Astrocyte (in vitro differentiated cells and primary cell): ENCODE data around the gene CHD6. TPM values are rescaled to one million over a fixed set of nuclear protein-coding genes. Genes with fewer than 3 reads are reported as not detected.

Experiments
- DNase-seq: peaks from one replicate; pipeline ENCODE4 v3.0.0-alpha.2; 2010; ENCODE audit warnings: low read depth
- FAIRE-seq: peaks from 2 replicates; lab custom pipeline; 2011; peaks lifted over from hg19 to GRCh38; lab: Jason Lieb, UNC
- H2AFZ ChIP-seq: 2 replicates; pipeline ENCODE4 v1.6.0; 2012; ENCODE audit warnings: low read depth, low read length, inconsistent platforms
- H3K27ac ChIP-seq: 2 replicates; pipeline ENCODE4 v1.5.1; 2011; ENCODE audit warnings: low read depth, low read length, inconsistent platforms
- H3K27me3 ChIP-seq: 2 replicates; pipeline ENCODE4 v1.6.0; 2011; ENCODE audit warnings: low read length, inconsistent platforms; ENCODE audit not compliant: insufficient read depth
- H3K36me3 ChIP-seq: 2 replicates; pipeline ENCODE4 v1.5.1; 2011; ENCODE audit warnings: low read length, inconsistent platforms; ENCODE audit not compliant: insufficient read depth
- H3K4me1 ChIP-seq: 2 replicates; pipeline ENCODE4 v1.5.1; 2011; ENCODE audit warnings: low read length, inconsistent platforms; ENCODE audit not compliant: insufficient read depth
- H3K4me2 ChIP-seq: 2 replicates; pipeline ENCODE4 v1.6.0; 2012; ENCODE audit warnings: low read length, inconsistent platforms
- H3K4me3 ChIP-seq: 2 replicates; pipeline ENCODE4 v1.5.1; 2011; ENCODE audit warnings: low read depth, mild to moderate bottlenecking, low read length, inconsistent platforms; ENCODE audit not compliant: insufficient read depth
- H3K79me2 ChIP-seq: 2 replicates; pipeline ENCODE4 v1.6.0; 2012; ENCODE audit warnings: mild to moderate bottlenecking, low read length, inconsistent platforms; ENCODE audit not compliant: insufficient read depth
- H3K9ac ChIP-seq: 2 replicates; pipeline ENCODE4 v1.6.0; 2012; ENCODE audit warnings: mild to moderate bottlenecking, low read length, inconsistent platforms
- H3K9me3 ChIP-seq: 2 replicates; pipeline ENCODE4 v1.5.1; 2012; ENCODE audit warnings: low read depth, mild to moderate bottlenecking, low read length, inconsistent platforms; ENCODE audit not compliant: insufficient read depth
- H4K20me1 ChIP-seq: 2 replicates; pipeline ENCODE4 v1.6.0; 2012; ENCODE audit warnings: low read length, inconsistent platforms; ENCODE audit not compliant: insufficient read depth
- H3K27ac Mint-ChIP-seq: one replicate; pipeline ENCODE4 v1.8.0; 2021; ENCODE audit warnings: mild to moderate bottlenecking, mixed read lengths; ENCODE audit not compliant: unreplicated experiment
- H3K27me3 Mint-ChIP-seq: one replicate; pipeline ENCODE4 v1.8.0; 2021; ENCODE audit warnings: low read depth, mixed read lengths; ENCODE audit not compliant: unreplicated experiment
- H3K36me3 Mint-ChIP-seq: one replicate; pipeline ENCODE4 v1.8.0; 2021; ENCODE audit warnings: low read depth, mixed read lengths; ENCODE audit not compliant: unreplicated experiment
- H3K4me1 Mint-ChIP-seq: one replicate; pipeline ENCODE4 v1.8.0; 2021; ENCODE audit warnings: low read depth, mixed read lengths; ENCODE audit not compliant: unreplicated experiment
- H3K4me3 Mint-ChIP-seq: one replicate; pipeline ENCODE4 v1.8.0; 2021; ENCODE audit warnings: mild to moderate bottlenecking, moderate library complexity, mixed read lengths; ENCODE audit not compliant: unreplicated experiment
- H3K9me3 Mint-ChIP-seq: one replicate; pipeline ENCODE4 v1.8.0; 2021; ENCODE audit warnings: mild to moderate bottlenecking, mixed read lengths; ENCODE audit not compliant: unreplicated experiment
- CTCF ChIP-seq: IDR thresholded peaks from 2 replicates; pipeline ENCODE4 v1.5.1; 2011; ENCODE audit warnings: low read depth, mild to moderate bottlenecking, inconsistent platforms, low read length, moderate library complexity; ENCODE audit not compliant: insufficient read depth
- EZH2 ChIP-seq: IDR thresholded peaks from 2 replicates; pipeline ENCODE4 v1.6.1; 2012; ENCODE audit warnings: mild to moderate bottlenecking, low read length, inconsistent platforms; ENCODE audit not compliant: insufficient read depth
- total RNA-seq: library from RNA; stranded (reverse); gene quantifications from 2 replicates; pipeline ENCODE4 v1.2.1, GENCODE V29; 2021

The CHD6 gene
- total RNA-seq, 1 donor from 2014 or later, result 44.7 TPM

GRCh38 chr20:41534170-41534569, 84.0 kb downstream of the CHD6 start:
- Histone ChIP-seq H4K20me1 (peaks cover 32% of the 10 kb centered on the region), H3K36me3 (no peaks in the 10 kb centered on the region), H3K4me2 (no peak overlapping the region), H3K4me3 (no peak overlapping the region), H3K4me1 (peaks cover 11% of the 10 kb centered on the region), H3K79me2 (peaks cover 12% of the 10 kb centered on the region), H3K9me3 (no peaks in the 10 kb centered on the region), H3K27me3 (no peaks in the 10 kb centered on the region), H3K9ac (no peak overlapping the region), H2AFZ (no peak overlapping the region), H3K27ac (no peak overlapping the region)
- H3K9me3 Mint-ChIP-seq, result peaks cover 3% of the 10 kb centered on the region
- no peak for FAIRE-seq
- no peaks in the 10 kb centered on the region for H3K27me3 Mint-ChIP-seq
- DNase-seq, result no peak
- TF ChIP-seq EZH2 (no peak), CTCF (no peak)
- peaks cover 9% of the 10 kb centered on the region for H3K4me1 Mint-ChIP-seq
- H3K4me3 Mint-ChIP-seq, result no peak overlapping the region
- no peak overlapping the region for H3K27ac Mint-ChIP-seq
- peaks cover 15% of the 10 kb centered on the region for H3K36me3 Mint-ChIP-seq

GRCh38 chr20:41533537-41534136, 84.5 kb downstream of the CHD6 start:
- Histone ChIP-seq H3K4me3 (no peak overlapping the region), H3K4me1 (peaks cover 11% of the 10 kb centered on the region), H3K36me3 (no peaks in the 10 kb centered on the region), H3K79me2 (peaks cover 10% of the 10 kb centered on the region), H4K20me1 (peaks cover 28% of the 10 kb centered on the region), H3K27me3 (no peaks in the 10 kb centered on the region), H3K9me3 (no peaks in the 10 kb centered on the region), H3K9ac (no peak overlapping the region), H3K4me2 (no peak overlapping the region), H2AFZ (no peak overlapping the region), H3K27ac (no peak overlapping the region)
- H3K4me1 Mint-ChIP-seq, result peaks cover 9% of the 10 kb centered on the region
- FAIRE-seq (no peak), DNase-seq (no peak)
- H3K27ac Mint-ChIP-seq, result no peak overlapping the region
- H3K36me3 Mint-ChIP-seq, result peaks cover 13% of the 10 kb centered on the region
- no peaks in the 10 kb centered on the region for H3K27me3 Mint-ChIP-seq
- peaks cover 3% of the 10 kb centered on the region for H3K9me3 Mint-ChIP-seq
- TF ChIP-seq EZH2, result no peak
- no peak for TF ChIP-seq CTCF
- H3K4me3 Mint-ChIP-seq, result no peak overlapping the region

- no peaks in the 10 kb centered on the region for H3K27me3 ChIP-seq
- Mint-ChIP-seq H3K36me3 (peaks cover 13% of the 10 kb centered on the region), H3K9me3 (peaks cover 3% of the 10 kb centered on the region), H3K4me1 (peaks cover 9% of the 10 kb centered on the region), H3K4me3 (no peak overlapping the region), H3K27me3 (no peaks in the 10 kb centered on the region), H3K27ac (no peak overlapping the region)
- H3K4me1 ChIP-seq, result peaks cover 11% of the 10 kb centered on the region
- no peak overlapping the region for H3K27ac ChIP-seq
- H3K4me2 ChIP-seq, result no peak overlapping the region
- H3K9me3 ChIP-seq, result no peaks in the 10 kb centered on the region
- DNase-seq (no peak), FAIRE-seq (no peak)
- no peak for TF ChIP-seq EZH2
- TF ChIP-seq CTCF, result no peak
- peaks cover 28% of the 10 kb centered on the region for H4K20me1 ChIP-seq
- no peak overlapping the region for H2AFZ ChIP-seq
- H3K36me3 ChIP-seq, result no peaks in the 10 kb centered on the region
- H3K79me2 ChIP-seq, result peaks cover 13% of the 10 kb centered on the region
- H3K9ac ChIP-seq, result no peak overlapping the region
- H3K4me3 ChIP-seq, result no peak overlapping the region
Observed at GRCh38 chr20:41532935-41533334, 85.2 kb downstream of the CHD6 start.
